ENCODE results near the gene RAB3D.
"Not testable (repeated sequence)": the region's sequence is repeated elsewhere in the genome, so short reads cannot be mapped to it uniquely, and the experiment has no call there.

Gene RAB3D, protein sequence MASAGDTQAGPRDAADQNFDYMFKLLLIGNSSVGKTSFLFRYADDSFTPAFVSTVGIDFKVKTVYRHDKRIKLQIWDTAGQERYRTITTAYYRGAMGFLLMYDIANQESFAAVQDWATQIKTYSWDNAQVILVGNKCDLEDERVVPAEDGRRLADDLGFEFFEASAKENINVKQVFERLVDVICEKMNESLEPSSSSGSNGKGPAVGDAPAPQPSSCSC
- total RNA-seq, result 5.6 to 12.4 reads per million in 2 experiments

DNA sequence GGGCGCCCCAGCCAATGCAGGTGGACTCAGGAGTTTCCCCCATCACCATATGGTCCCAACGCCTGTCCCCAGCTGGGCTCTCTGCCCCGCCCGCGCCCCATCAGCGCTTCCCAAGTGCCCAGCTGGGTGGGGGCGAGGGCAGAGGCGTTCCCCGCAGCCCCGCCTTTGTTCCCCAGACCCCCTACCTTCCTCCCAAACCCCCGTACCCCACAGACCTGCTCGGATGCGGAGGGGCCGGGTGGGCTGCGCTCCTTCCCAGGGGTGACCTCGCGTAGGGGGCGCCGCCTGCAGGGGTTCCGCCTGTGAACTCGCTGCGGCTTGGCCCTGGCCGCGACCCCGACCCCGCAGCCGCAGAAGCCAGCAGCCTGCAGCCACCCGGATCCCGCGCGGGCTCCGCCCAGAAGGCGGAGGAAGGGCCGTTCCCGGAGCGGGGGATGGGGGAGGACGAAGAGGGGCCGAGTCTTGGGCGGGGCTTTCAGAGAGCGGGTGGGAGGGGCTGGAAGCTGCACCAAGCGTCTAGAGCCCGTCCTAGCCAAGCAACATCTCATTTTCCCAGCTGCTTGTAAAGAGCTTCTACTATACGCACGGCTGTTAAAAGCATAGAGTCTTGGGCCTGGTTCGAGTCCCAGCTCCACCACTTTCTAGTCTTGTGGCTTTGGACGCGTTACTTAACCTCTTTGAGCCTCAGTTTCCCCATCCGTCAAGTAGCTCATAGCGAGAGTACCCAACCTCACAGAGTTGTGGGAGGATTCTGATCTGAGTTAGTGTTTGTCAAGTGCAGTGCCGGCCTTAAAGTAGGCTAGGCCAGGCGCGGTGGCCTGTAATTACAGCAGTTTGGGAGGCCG is at the start of gene RAB3D:
TSS of gene RAB3D (minus strand) at position 404 of the 845 bp plus-strand sequence. CDS start 2,258 bp downstream, outside the sequence.
- peak; percentile 65 for DNase-seq (ENCODE audit: low read depth)

DNA sequence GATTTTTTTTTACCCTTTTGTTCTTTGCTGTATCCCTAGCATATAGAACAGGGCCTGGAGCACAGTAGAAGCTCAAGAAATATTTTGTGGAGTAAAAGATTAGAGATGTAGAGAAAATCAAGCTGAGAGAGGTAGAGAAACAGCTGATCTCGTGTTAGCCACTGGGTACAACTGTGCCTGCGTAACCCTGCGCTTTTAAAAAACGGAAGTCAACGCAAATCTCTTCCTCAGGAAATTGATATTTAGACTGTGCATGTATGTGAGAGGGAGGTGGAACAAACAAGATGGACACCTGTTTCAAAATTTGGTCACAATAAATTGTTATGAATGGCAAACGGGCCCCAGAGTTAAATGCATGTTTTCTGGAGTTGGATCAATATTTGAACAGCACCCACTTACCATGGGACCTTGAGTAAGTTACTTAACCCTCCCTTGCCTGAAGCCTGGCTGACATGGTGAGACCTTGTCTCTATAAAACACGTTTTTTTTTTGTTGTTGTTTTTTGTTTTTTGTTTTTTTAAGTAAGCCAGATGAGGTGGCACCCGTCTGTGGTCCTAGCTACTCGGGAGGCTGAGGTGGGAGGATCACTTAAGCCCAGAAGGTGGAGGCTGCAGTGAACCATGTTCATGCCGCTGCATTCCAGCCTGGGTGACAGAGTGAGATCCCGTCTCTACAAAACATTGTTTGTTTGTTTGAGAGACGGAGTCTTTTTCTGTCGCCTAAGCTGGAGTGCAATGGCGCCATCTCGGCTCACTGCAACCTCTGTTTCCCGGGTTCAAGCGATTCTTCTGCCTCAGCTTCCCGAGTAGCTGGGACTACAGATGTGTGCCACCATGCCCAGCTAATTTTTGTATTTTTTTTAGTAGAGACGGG is 47.9 kb upstream of the RAB3D start:
- DNase-seq (ENCODE audit: low read depth), result no peak

DNA sequence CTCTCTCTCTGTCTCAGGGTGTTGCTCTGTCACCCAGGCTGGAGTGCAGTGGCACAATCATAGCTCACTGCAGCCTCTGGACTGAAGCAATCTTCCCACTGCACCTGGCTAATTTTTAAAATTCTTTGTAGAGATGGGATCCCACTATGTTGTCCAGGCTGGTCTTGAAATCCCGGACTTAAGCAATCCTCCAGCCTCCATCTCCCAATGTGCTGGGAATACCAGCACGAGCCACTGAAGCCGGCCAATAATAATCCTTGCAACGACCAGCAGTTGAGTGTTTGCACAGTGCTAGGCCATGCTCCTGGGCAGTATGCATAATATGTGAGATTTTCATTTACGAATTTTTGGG is 45.3 kb upstream of the RAB3D start:
- no peak for DNase-seq (ENCODE audit: low read depth)

DNA sequence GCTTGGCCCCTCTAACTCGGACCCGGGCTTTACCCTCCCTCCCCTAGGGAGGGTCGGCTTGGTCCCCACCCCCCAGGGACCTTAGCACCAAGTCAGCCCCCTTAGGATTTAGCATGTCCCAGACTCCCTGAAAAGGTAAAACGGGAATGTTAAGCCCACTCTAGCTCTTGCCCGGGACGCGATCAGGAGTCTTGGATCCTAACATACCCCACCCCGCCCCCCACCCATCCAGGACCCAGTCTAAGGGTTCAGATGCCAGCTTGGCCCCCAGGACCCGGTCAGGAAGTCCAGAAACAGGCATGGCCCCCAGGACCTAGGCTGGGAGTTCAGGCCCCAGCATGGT is 44.2 kb upstream of the RAB3D start:
- no peak for DNase-seq (ENCODE audit: low read depth)

DNA sequence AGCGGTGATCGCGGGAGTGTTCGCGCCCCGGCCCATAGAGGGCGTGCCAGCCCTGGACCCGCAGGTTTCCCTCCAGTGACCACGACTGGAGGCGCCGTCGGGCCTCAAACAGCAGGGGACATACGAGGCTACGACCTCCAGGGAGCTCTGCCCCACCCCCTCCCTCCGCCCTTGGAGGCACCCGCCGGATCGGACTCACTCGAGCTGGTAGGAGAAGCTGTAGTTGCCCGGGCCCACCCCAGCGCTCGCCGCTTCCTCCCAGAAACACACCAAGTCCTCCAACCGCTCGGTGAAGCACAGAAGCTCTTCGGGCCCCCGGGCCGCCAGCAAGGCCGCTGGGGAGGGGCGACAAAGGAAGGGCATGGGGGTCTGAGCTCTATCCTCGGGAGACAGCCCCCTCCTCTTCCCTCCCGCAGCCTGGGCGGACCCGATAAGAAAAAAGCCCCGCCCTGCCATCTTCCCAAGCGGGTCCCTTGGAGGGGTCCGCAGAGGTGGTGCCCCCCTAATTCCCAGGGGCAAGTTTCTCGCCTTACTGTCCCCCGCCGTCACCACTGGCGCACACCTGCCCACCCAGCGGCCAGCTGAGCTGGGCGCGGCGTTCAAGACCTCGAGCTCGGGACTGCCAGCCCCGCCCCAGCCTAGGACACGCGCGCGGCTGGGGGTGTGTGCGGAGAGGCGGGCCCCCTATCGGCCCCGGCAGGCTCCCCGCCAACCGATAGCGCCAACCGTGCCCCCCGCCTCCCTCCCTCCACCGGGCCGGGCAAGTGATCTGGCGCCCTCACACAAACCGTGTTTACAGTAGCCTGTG is 43.6 kb upstream of the RAB3D start:
- peak; percentile 11 for DNase-seq (ENCODE audit: low read depth)

DNA sequence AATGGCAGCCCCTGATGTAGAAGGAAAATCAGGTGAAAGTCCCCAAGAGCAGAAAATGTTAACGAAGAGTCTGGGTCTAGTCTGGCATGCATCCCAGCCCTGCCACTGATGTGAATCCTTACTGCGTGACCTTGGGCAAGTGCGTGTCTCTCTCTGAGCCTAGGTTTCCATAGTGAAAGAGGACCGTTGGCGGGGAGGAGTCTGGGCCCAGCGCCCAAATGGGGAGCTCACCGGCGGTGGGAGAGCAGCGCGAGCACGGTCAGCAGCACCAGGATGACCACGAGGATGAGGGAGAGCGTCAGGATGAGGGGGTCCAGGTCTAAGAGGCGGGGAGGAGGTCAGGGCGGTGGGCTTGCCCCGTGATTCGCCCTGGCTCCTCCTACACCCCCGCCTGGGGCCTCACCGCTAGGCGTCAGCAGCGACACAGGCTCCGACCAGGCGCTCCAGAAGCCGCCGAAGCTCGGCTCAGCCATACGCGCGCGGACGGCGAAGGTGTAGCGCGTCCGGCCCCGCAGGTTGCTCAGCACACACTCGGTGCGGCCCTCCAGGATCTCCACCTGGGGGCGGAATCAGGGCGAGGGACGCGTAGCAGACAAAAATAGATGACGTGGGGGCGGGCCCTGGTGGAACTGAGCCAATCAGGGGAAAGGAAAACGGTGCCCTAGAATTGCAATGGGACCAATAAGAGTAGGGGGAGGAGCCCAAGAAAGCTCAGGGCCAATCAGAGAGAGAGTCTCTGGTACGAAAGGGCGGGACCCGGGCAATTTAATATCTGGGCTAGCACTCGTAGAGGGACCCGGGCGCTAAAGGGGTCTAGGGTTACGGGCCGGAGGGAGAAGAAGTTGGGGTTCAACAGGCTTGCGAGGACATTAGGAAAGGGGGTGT is 41.4 kb upstream of the RAB3D start:
- DNase-seq (ENCODE audit: low read depth), result peak; percentile 97

DNA sequence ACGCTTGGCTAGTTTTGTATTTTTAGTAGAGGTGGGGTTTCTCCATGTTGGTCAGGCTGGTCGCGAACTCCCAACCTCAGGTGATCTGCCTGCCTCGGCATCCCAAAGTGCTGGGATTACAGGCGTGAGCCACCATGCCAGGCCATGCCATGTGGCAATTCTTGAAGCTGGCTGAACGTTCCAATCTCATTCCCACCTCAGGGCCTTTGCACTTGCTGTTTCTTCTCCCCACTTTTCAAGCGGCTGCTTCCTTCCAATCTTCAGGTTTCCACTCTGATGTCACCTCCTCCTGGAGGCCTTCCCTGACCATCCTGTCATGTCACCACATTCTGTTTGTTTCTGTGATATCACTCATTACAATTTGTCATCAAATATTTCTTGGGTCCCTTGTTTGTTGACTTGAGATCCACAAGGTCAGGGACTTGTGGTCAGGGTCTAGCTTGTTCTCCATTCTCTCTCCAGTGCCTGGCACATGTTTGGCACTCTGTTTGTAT is 40.4 kb upstream of the RAB3D start:
- DNase-seq (ENCODE audit: low read depth), result no peak

DNA sequence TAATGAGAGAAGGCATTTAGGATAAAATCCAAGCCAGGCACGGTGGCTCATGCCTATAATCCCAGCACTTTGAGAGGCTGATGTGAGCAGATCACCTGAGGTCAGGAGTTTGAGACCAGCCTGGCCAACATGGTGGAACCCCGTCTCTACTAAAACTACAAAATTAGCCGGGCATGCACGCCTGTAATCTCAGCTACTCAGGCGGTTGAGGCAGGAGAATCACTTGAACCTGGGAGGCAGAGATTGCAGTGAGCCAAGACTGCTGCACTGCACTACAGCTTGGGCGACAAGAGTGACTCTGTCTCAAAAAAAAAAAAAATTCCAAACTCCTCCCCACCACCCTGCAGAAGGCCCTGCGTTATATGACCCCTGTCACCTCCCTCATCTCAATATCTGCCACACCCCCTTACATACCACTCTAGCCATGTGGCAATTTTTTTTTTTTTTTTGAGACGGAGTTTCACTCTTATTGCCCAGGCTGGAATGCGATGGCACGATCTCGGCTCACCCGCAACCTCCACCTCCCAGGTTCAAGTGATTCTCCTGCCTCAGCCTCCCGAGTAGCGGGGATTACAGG is 39.9 kb upstream of the RAB3D start:
- DNase-seq (ENCODE audit: low read depth), result not testable (repeated sequence)

DNA sequence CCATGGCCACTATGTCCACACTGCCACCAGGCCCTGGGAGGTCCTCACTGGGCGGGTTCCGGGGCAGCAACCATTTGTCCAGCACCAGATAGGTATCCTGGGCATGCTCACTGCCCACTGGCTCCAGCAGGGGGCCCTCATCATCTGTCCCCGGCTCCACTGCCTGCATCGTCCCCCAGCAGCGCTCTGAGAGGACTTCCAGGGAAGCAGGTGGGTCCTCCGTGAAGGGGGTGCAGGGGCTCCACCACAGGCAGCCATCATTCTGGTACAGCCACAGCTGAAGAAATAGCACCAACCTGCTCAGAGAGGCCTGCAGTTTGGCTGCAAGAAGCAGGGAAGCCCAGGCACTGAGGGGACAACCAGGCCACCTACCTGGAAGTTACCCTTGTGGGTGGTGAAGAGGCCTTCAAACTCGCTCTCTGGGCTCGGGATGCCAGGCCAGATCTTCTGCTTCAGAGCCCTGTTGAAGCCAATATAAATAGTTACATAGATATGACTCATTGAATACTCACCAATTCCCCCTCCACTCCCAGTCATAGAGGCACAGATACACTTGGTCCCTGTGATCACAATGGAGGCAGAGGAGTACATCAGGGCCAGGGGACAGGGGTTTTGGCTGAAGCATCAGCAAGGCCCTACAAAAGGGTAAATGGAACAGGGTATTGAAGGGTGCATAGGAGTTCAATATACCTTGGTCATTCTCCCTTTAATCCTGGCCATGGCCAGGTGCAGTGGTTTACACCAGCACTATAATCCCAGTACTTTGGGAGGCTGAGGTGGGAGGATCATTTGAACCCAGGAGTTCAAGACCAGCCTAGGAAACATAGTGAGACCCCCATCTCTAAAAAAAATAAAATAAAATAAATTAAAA is 39.1 kb upstream of the RAB3D start:
- no peak for DNase-seq (ENCODE audit: low read depth)

DNA sequence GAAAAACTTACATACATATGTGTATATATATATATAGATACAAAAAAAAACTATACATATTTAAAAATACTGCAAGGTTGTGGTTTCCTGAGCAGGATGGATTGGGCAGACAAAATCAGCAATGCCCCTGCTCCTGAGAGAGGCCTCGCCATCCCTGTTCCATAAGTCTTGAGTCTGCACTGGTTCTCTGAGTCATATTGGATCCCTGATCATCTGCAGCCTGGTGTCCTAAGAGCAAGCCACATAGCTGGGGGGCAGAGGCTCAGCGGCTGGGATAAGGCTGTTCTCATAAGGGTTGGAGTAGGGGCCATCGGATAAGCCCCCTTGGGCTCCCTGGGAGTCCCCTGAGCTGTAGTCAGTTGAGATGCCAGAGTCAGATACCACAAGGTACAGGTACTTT is 38.3 kb upstream of the RAB3D start:
- DNase-seq (ENCODE audit: low read depth), result no peak

DNA sequence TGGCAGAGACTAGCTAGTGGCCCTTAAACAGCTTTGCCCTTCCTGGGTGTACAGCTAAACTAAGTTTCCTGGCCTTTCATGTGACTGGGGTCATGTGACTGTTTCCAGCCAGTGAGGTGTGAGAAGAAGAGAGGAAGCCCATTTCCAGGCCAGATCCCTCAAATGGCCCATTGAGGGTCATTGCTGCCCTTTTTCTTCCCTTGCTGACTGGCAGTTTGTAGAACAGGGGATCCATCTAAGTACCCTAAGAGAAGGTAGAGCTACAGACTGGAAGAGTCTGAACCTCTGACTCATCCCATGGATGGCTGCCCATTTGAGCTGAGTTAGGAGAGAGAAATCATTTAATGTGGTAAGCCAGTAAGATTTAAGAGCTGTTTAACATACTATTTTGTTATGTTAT is 37.8 kb upstream of the RAB3D start:
- DNase-seq (ENCODE audit: low read depth), result no peak

DNA sequence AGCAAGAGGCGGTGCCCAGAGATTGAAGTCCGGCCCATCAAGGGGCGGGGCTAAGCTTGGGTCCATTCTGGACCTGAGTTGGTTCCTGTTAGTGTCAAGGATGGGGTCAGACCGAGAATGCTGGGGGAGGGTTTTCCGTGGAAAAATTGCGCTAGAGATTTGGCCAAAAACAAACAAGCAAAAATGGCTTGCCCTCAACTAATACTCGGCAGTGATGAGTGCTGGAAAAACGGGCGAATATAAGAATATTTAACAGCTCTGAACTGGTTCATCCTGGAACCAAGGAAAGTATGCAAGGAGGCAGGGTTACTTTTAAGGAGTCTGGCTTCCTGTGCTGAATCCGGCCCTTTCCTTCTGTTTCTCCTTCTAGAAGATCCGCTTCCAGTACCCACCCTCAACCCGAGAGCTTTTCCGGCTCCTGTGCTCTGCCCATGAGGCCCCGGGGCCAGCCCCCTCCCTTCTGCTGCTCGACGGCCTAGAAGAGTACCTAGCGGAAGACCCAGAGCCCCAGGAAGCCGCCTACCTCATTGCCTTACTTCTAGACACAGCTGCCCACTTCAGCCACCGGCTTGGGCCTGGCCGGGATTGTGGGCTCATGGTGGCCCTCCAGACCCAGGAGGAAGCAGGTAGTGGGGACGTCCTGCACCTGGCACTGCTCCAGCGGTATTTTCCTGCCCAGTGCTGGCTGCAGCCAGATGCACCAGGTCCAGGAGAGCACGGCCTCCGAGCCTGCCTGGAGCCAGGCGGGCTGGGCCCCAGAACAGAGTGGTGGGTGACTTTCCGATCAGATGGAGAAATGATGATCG is 35.9 kb upstream of the RAB3D start:
- DNase-seq (ENCODE audit: low read depth), result peak; percentile 66

DNA sequence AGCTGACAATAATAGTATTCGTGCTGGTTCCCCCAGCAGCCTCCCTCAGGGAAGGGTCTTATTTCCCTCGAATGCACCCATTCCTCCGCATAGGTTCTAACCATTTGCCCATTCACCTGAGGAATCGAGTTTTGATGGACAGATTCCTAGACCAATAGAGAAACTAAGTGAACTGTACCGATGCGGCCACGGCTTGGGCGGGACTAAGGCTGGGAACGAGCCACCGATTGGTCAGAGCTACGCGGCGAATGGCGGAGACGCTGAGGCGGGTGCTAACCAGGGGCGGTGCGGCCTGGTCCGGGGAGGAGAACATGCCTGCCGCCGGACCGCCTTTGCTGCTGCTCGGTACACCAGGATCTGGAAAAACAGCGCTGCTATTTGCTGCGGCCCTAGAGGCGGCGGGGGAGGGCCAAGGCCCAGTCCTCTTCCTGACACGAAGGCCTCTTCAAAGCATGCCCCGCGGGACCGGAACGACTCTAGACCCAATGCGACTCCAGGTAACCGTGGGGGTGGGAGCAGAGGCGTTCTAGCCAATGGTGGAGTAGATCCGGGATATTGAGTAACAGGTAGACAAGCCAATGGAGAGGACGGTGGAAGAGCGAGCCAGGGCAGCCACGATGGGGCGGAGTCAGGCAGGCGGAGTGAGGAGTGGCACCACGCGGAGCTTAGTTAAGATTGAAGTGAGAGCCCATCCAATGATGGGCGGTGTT is 35.1 kb upstream of the RAB3D start, which contains the start of gene SWSAP1:
TSS of gene SWSAP1 (plus strand) at position 234 of the 710 bp plus-strand sequence. CDS start at position 249, 15 bp downstream.
- DNase-seq (ENCODE audit: low read depth), result peak; percentile 95

DNA sequence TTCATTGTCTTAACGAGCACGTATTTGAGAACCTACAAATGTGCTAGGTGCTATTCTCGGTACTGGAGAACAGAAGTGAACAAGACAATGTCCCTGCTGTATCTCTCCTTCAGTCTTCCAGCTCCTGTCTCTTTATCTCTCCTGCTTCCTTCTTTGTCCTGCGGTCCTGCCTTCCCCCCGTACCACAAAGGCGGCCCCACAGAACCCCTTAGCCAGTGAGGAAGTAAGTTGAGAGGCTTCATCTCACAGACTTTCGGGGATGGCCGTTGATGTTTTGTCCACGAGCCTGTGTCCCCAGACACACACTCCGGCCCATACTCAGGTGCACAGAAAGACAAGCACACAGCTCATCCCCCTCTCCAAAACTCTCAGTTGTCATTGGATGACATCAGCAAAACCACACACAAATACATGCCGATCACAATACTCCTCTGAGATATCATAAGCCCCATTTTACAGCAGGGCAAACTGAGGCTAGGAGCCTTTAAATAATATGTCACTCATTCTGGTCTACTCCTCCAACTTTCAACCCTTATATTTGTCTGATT is 34.5 kb upstream of the RAB3D start:
- no peak for DNase-seq (ENCODE audit: low read depth)

DNA sequence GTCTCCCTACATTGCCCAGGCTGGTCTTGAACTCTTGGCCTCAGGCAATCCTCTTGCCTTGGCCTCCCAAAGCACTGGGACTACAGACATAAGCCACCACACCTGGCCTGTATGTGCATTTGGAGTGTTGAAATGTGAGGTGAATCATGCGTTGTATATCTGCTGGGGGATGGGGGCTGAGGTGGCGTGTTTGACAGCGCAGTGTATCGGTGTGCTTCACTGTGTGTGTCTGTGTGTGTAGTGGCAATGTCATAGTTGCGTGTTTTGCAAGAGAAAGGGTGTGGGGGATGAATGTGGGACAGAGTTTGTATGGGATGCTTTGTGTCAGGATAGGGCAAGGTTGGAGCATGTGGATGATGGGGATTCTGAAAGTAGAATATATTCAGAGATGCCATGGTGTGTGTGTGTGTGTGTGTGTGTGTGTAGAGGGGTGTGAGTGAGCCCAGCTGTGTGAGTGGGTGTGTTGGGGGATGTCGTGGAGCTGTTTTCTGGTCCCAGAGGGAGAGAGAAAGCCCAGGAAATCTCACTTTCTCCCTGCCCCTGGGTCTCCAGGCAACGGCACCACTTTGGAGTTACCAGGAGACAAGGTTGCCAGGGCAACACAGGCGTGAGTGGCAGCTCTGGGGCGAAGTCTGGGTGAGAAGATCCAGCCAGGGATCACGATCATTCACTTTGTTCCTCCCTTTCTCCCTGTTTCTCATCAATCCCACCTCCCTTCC is 33.9 kb upstream of the RAB3D start:
- no peak for DNase-seq (ENCODE audit: low read depth)

DNA sequence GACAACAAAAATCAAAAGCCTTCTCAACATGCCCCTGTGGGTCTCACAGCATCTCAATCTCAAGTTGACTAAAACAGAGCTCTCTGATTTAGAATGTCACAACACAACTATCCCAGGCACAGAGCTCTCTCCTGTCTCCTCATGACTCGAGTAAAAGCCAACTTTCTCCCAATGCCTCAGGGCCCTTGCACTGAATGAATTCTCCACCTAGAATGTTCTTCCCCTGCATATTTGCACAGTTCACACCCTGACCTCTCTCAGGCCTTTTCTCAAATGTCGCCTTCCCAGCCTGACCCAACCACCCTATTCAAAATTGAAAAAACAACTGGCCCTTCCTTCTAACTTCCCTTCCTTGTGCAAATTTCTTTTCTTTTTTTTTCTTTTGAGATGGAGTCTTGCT is 31.3 kb upstream of the RAB3D start:
- DNase-seq (ENCODE audit: low read depth), result no peak

DNA sequence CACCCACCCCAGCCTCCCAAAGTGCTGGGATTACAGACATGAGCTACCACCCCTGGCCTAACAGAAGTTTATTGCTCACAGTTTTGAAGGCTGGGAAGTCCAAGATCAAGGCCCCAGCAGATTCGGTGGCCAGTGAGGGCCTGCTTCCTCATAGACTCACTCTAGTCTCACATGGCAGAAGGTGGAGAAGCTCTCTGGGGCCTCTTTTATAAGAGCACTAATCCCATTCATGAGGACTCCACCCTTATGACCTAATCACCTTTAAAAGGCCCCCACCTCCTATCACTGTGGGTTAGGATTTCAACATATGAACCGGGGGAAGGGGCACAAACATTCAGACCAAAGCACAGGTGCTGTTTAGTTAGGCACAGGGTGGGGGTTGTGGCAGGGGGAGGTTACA is 28.1 kb upstream of the RAB3D start:
- DNase-seq (ENCODE audit: low read depth), result no peak
